ENCODE results near the gene LYAR. TPM values are rescaled to one million over a fixed set of nuclear protein-coding genes. Genes with fewer than 3 reads are reported as not detected.
"Not testable (repeated sequence)": the region's sequence is repeated elsewhere in the genome, so short reads cannot be mapped to it uniquely, and the experiment has no call there.

Gene LYAR
- total RNA-seq, 1 donor, result 10.1 TPM

- H3K4me1 ChIP-seq (ENCODE audit: insufficient read depth, low read length), result no peaks in the 10 kb centered on the region
- no peak overlapping the region for H3K4me3 ChIP-seq (ENCODE audit: low read length)
- no peaks in the 10 kb centered on the region for H3K27me3 ChIP-seq (ENCODE audit: insufficient read depth, low read length)
- H3K9me3 ChIP-seq (ENCODE audit: low read depth, low read length), result no peaks in the 10 kb centered on the region
Observed at GRCh38 chr4:4256799-4257198, 33.2 kb downstream of the LYAR start.

- no peaks in the 10 kb centered on the region for H3K27me3 ChIP-seq (ENCODE audit: insufficient read depth, low read length)
- no peaks in the 10 kb centered on the region for H3K4me1 ChIP-seq (ENCODE audit: insufficient read depth, low read length)
- H3K9me3 ChIP-seq (ENCODE audit: low read depth, low read length), result no peaks in the 10 kb centered on the region
- no peak overlapping the region for H3K4me3 ChIP-seq (ENCODE audit: low read length)
Observed at GRCh38 chr4:4254666-4255065, 35.3 kb downstream of the LYAR start.

DNA sequence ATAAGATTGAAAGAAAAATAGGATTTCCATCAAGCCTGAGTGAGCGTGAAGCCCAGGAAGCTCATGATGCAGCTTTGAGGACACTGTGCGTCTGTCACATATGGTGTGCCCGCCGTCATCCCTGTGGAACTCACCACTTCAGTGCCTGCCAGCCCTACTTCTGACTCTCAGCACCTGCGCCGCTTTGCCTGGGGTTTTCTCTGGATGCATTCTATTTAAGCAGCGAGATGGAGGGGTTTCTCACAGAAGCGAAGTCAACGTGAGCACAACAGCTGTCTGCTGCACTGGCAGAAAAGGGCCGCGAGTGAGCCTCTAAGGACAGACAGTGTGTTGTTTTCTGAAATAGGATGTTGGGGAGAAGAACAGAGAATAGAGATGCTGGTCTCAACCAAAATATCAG, 35.8 kb downstream of the LYAR start:
- no peak overlapping the region for H3K4me3 ChIP-seq (ENCODE audit: low read length)
- H3K27me3 ChIP-seq (ENCODE audit: insufficient read depth, low read length), result no peaks in the 10 kb centered on the region
- H3K4me1 ChIP-seq (ENCODE audit: insufficient read depth, low read length), result no peaks in the 10 kb centered on the region
- no peaks in the 10 kb centered on the region for H3K9me3 ChIP-seq (ENCODE audit: low read depth, low read length)

GRCh38 chr4:4249866-4250265, 40.1 kb downstream of the LYAR start:
- no peaks in the 10 kb centered on the region for H3K9me3 ChIP-seq (ENCODE audit: low read depth, low read length)
- H3K4me3 ChIP-seq (ENCODE audit: low read length), result no peak overlapping the region
- no peaks in the 10 kb centered on the region for H3K27me3 ChIP-seq (ENCODE audit: insufficient read depth, low read length)
- H3K4me1 ChIP-seq (ENCODE audit: insufficient read depth, low read length), result peaks cover 20% of the 10 kb centered on the region

DNA sequence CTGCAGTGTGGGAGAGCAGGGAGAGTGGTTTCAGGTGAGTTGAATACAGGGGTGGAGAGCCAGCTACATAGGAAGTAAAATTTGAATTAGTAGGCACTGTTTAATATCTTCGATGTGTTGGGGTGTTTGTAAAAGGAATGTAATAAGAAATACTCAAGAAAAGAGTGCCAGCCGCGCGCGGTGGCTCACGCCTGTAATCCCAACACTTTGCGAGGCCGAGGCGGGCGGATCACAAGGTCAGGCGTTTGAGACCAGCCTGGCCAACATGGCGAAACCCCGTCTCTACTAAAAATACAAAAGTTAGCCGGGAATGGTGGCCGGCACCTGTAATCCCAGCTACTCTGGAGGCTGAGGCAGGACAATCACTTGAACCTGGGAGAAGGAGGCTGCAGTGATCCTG, 40.6 kb downstream of the LYAR start:
- H3K4me1 ChIP-seq (ENCODE audit: insufficient read depth, low read length), result peaks cover 20% of the 10 kb centered on the region
- not testable (repeated sequence) for H3K9me3 ChIP-seq (ENCODE audit: low read depth, low read length); H3K4me3 ChIP-seq (ENCODE audit: low read length); H3K27me3 ChIP-seq (ENCODE audit: insufficient read depth, low read length)

DNA sequence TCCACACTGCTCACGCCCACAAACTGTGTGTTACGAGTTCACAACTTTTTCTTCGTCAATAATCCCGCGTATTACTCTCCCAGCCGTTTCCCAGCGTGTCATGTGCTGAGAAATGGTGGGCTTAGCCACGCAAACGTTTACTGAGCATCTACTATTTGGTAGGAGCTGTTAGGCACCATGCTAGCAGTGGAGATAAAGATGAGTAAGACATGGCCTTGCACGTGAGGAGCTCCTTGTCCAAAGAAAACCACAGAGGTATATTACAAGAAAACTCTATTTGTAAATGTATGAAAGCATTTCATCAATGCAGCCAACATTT, 41.1 kb downstream of the LYAR start:
- Histone ChIP-seq H3K4me3 (ENCODE audit: low read length) (peak overlapping the region; percentile 80), H3K4me1 (ENCODE audit: insufficient read depth, low read length) (peaks cover 20% of the 10 kb centered on the region), H3K27me3 (ENCODE audit: insufficient read depth, low read length) (no peaks in the 10 kb centered on the region), H3K9me3 (ENCODE audit: low read depth, low read length) (no peaks in the 10 kb centered on the region)

- H3K9me3 ChIP-seq (ENCODE audit: low read depth, low read length), result no peaks in the 10 kb centered on the region
- peaks cover 20% of the 10 kb centered on the region for H3K4me1 ChIP-seq (ENCODE audit: insufficient read depth, low read length)
- H3K27me3 ChIP-seq (ENCODE audit: insufficient read depth, low read length), result no peaks in the 10 kb centered on the region
- H3K4me3 ChIP-seq (ENCODE audit: low read length), result peak within 1 kb of the TSS; percentile 80
Observed at GRCh38 chr4:4248029-4248884, 41.7 kb downstream of the LYAR start, which contains the start of gene TMEM128. Gene TMEM128, minus strand, starts transcription at chr4:4248223. Its CDS starts 21 bp downstream, at chr4:4248202.

DNA sequence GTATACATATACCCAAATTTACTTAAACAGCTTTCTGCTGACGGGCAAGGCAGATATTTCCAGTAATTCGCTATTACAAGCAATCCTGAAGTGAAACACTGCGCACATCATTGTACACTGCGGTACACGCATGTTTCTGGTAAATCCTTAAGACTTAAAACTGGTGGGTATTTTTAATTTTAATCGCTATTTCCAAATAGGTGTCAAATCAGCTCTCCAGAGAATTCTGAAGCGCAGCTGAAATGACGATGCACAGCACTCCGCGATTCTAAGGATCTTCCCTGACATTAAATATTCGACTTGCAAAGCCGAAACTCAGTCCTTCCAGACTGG, 42.3 kb downstream of the LYAR start:
- Histone ChIP-seq H3K9me3 (ENCODE audit: low read depth, low read length) (no peaks in the 10 kb centered on the region), H3K4me1 (ENCODE audit: insufficient read depth, low read length) (peaks cover 20% of the 10 kb centered on the region), H3K4me3 (ENCODE audit: low read length) (peak overlapping the region; percentile 80), H3K27me3 (ENCODE audit: insufficient read depth, low read length) (no peaks in the 10 kb centered on the region)

- Histone ChIP-seq H3K27me3 (ENCODE audit: insufficient read depth, low read length) (no peaks in the 10 kb centered on the region), H3K4me1 (ENCODE audit: insufficient read depth, low read length) (peaks cover 20% of the 10 kb centered on the region), H3K4me3 (ENCODE audit: low read length) (no peak overlapping the region), H3K9me3 (ENCODE audit: low read depth, low read length) (no peaks in the 10 kb centered on the region)
Observed at GRCh38 chr4:4245172-4245571, 44.8 kb downstream of the LYAR start.

DNA sequence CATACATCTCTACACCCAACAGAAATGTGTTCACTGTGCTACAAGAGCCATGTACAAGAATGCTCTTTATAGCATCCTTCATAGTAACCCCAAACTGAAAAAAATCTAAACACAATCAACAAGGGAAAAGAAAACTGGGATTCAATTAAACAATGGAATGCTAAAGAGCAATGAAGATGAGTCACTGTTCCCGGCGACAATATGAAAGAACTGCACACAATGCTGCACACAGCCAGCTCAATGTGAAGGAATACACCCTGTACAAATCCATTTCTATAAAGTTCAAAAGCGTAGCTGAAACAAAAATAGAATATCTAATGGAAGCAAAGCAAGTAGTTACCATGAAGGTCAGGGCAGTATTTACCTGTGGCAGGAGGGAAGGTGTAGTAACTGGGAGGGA, 50.4 kb downstream of the LYAR start:
- not testable (repeated sequence) for H3K9me3 ChIP-seq (ENCODE audit: low read depth, low read length); H3K27me3 ChIP-seq (ENCODE audit: insufficient read depth, low read length); H3K4me1 ChIP-seq (ENCODE audit: insufficient read depth, low read length); H3K4me3 ChIP-seq (ENCODE audit: low read length)

- Histone ChIP-seq H3K27me3 (ENCODE audit: insufficient read depth, low read length) (no peaks in the 10 kb centered on the region), H3K9me3 (ENCODE audit: low read depth, low read length) (no peaks in the 10 kb centered on the region), H3K4me3 (ENCODE audit: low read length) (no peak overlapping the region), H3K4me1 (ENCODE audit: insufficient read depth, low read length) (no peaks in the 10 kb centered on the region)
Observed at GRCh38 chr4:4233610-4234009, 56.3 kb downstream of the LYAR start.

DNA sequence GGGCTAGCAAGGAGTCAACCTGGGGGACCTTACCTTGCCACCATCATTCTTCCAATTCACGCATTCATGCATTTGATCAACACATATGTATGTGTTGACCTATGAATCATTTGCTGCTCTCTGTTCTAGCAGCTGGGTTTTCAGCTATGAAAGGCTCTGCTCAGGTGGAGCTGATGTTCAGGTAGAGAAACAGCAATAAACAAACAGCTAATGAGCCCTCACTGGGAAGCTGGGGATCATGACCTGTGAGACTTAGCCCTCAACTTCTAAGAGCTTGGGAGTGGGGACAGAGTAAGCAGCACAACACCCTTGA, 61.6 kb downstream of the LYAR start:
- Histone ChIP-seq H3K9me3 (ENCODE audit: low read depth, low read length) (no peaks in the 10 kb centered on the region), H3K27me3 (ENCODE audit: insufficient read depth, low read length) (peaks cover 21% of the 10 kb centered on the region), H3K4me3 (ENCODE audit: low read length) (no peak overlapping the region), H3K4me1 (ENCODE audit: insufficient read depth, low read length) (no peaks in the 10 kb centered on the region)

DNA sequence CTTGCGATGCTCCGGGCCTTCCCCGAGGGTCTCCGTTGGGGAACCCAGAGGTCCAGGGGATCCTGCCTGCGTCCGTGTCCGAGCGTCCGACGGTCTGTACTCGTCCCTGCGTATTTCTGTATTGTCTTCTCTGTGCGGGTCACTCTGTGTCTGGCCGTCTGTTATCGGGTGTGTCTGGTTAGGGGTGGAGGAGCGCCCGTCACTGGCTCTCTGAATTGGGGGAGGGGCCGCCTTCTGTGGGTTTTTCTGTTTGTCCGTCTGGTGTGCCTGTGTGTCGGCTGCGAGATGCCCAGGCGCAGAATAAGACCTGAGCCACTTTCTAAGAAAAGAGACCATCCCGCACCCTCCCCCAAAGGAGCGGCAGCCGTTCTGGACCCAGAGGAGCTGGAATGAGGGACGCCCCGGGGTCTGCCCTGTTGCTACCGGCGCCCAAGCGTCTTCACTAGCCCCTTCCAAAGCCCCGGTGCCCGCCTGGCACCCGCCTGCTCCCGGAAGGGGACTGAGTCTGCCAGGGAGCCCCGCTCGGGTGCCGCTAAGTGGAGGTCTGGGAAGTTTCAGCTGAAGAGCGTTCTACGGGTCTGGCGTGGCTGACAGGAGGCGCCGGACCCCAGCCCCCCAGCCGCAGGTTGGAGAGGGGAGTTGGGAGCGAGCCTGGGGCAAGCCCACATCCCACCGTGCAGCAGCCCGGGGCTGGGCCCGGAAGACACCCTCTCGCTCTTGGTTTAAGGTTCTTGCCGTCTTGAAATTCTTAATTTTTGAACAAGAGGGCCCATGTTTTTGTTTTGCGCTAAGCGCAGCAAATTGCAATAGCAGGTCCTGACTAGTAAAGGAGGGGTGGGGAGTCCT, 62.2 kb downstream of the LYAR start:
- Histone ChIP-seq H3K9me3 (ENCODE audit: low read depth, low read length) (no peaks in the 10 kb centered on the region), H3K27me3 (ENCODE audit: insufficient read depth, low read length) (peaks cover 21% of the 10 kb centered on the region), H3K4me3 (ENCODE audit: low read length) (no peak overlapping the region), H3K4me1 (ENCODE audit: insufficient read depth, low read length) (no peaks in the 10 kb centered on the region)

DNA sequence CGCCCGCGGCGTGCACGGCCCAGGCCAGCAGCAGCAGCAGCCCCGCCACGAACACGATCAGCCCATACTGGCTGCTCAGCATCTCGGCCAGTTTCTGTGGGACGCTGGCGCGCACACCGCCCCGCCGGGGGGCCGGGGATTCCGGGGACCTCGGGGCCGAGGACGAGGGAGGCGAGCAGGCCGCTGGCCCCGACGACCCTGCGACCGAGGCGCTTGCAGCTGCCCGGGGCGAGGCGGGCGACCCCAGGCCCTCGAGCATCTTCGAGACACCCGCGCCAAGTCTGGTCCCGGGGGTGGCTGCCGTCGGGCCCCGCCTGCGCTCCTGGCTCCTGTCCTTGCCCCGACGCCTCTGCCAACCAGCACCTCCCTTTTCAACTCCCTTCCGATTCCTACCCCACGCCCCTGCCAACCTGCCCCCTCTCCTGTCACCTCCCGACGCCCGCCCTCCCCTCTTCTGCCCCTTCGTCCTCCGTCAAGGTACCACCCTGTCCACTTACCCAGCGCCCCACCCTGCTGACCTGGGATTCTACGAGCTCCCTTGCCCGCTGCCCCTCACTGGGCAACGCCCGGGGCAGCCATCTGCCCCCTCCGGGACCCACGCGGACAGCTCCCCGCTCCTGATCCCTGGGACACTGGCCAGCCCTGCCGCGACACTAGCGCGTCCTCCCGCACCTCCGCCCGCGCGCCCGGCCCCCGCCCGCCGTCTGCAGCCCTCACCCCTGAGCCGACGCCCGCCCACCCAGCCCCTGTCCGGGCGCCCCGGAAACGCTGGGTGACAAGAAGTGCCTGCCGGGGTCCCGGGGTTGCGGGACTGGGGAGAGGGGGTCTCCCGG, 63.1 kb downstream of the LYAR start, which contains the start of gene OTOP1:
Gene OTOP1, minus strand, starts transcription at position 324 of the 833 bp plus-strand sequence. Its CDS starts 65 bp downstream, at position 259.
- peaks cover 21% of the 10 kb centered on the region for H3K27me3 ChIP-seq (ENCODE audit: insufficient read depth, low read length)

More for the DNA sequence above, 63.1 kb downstream of the LYAR start, which contains the start of gene OTOP1:
- no peaks in the 10 kb centered on the region for H3K9me3 ChIP-seq (ENCODE audit: low read depth, low read length)
- no peak within 1 kb of the TSS for H3K4me3 ChIP-seq (ENCODE audit: low read length)
- H3K4me1 ChIP-seq (ENCODE audit: insufficient read depth, low read length), result no peaks in the 10 kb centered on the region

All from mononuclear cell (primary cell).